ENCODE data around the gene IQCF6. TPM values are rescaled to one million over a fixed set of nuclear protein-coding genes. Genes with fewer than 3 reads are reported as not detected.

The IQCF6 gene
- total RNA-seq, 4 donors from 2014 or later, result not detected

DNA sequence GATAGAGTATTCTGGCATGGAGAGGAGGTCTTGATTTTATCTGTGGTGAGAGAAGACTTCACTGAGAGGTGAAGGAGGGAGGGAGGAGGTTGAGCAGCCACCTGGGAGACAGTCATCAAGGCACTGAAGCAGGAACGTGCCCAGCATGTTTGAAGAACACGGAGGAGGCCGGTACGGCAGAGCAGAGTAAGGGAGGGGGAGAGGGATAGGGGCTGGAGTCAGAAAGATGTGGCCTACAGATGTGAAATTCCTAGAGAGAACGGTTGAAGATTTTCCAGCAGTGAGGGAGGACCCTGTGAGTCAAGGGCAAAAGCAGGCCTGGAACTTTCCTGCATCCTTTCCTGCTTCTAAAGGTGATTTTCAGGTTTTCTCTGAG is 21.7 kb upstream of the IQCF6 start:
- no peak overlapping the region for H3K4me3 ChIP-seq
- DNase-seq (ENCODE audit: low spot score in 2 of 2), result no peak
- H3K36me3 ChIP-seq, result no peaks in the 10 kb centered on the region
- H3K27me3 ChIP-seq, result peaks cover 18% of the 10 kb centered on the region
- peaks cover 3% of the 10 kb centered on the region for H3K4me1 ChIP-seq
- no peaks in the 10 kb centered on the region for H3K9me3 ChIP-seq
- TF ChIP-seq POLR2A (IDR thresholded peaks at IDR 0.05), result no peak
- TF ChIP-seq POLR2AphosphoS5 (IDR thresholded peaks at IDR 0.05), result no peak
- no peak for TF ChIP-seq EP300 (IDR thresholded peaks at IDR 0.05)
- TF ChIP-seq, protein P1, sequence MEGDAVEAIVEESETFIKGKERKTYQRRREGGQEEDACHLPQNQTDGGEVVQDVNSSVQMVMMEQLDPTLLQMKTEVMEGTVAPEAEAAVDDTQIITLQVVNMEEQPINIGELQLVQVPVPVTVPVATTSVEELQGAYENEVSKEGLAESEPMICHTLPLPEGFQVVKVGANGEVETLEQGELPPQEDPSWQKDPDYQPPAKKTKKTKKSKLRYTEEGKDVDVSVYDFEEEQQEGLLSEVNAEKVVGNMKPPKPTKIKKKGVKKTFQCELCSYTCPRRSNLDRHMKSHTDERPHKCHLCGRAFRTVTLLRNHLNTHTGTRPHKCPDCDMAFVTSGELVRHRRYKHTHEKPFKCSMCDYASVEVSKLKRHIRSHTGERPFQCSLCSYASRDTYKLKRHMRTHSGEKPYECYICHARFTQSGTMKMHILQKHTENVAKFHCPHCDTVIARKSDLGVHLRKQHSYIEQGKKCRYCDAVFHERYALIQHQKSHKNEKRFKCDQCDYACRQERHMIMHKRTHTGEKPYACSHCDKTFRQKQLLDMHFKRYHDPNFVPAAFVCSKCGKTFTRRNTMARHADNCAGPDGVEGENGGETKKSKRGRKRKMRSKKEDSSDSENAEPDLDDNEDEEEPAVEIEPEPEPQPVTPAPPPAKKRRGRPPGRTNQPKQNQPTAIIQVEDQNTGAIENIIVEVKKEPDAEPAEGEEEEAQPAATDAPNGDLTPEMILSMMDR (IDR thresholded peaks at IDR 0.05), result no peak
- WGBS, result 64% methylated on average over 5 of the region's 5 CpGs
- no peak overlapping the region for H3K27ac ChIP-seq

DNA sequence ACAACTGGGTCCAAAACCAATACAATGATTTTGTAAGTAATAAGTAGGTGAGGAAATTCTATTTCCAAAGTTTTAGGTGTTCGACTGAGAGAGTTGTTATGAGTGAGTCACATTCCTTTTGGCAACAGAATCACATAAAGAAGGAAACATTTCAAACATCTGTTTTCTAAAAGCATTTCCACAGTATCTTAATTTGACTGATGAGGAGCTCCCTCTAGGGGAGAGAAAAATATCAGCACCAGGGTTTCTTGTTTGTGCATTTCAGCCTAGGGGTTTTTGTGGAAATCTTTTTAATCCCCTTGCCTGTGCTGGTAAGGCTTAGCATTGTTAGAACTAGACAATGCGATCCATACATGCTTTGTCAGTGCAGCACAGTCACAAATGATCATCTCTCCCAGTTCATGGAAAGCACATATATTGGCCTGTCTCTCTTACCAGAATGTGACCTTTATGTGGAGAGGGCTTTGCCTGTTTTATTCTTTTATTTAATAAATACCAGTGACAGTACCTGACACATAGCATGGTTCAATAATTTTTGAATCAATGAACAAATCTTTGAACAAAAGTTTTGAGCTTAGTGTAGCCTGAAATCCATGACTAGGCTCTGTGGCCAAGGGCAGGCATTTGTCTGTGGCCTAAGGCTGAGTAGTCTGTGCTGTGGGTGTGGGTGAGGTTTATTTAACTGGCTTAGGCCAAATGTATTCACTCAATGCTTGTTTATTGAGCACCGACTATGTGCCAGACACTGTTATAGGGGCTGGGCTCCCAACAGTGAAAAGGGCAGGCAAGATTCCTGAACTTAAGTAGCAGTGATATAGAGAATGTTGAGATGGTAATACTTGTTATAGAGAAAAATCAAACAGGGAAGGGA is 21.1 kb upstream of the IQCF6 start:
- WGBS, result 12% methylated on average over 3 of the region's 3 CpGs
- no peak for DNase-seq (ENCODE audit: low spot score in 2 of 2)
- no peaks in the 10 kb centered on the region for H3K36me3 ChIP-seq
- TF ChIP-seq POLR2AphosphoS5 (IDR thresholded peaks at IDR 0.05), result no peak
- TF ChIP-seq, protein P1 (IDR thresholded peaks at IDR 0.05), result peak; percentile 59 to 80
- peaks cover 21% of the 10 kb centered on the region for H3K27me3 ChIP-seq
- no peaks in the 10 kb centered on the region for H3K9me3 ChIP-seq
- no peak overlapping the region for H3K4me3 ChIP-seq
- no peak overlapping the region for H3K27ac ChIP-seq
- peaks cover 3% of the 10 kb centered on the region for H3K4me1 ChIP-seq

DNA sequence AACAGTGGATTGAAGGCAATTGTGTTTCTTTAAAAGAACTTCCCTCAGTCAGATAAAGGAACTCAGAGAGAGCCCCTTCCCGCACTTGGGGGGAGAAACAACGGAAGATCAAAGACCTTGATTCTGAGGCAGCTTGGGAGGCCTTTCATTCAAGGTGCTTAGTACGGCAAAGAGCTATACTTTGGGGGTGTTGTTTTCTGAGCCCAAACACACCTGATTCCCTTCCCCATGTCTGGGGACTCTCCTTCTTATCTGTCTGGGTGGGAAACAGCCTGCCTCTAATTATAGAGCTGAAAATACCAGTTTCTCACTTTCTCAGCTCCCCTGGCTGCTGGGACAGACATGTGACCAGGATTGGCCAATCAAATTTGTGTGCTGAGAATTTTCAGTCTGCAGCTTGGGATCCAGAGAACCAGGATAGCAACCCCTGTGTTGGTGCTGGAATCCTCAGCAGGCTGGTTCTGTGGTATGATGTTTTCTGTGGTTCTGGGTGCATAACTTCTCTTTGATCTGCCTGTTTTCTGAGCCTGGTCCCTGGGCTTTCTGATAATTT is 19.4 kb upstream of the IQCF6 start:
- Histone ChIP-seq H3K36me3 (no peaks in the 10 kb centered on the region), H3K4me3 (no peak overlapping the region), H3K9me3 (no peaks in the 10 kb centered on the region), H3K4me1 (peaks cover 3% of the 10 kb centered on the region), H3K27me3 (peaks cover 17% of the 10 kb centered on the region), H3K27ac (no peak overlapping the region)
- TF ChIP-seq EP300 (IDR thresholded peaks at IDR 0.05), result no peak
- TF ChIP-seq POLR2A (IDR thresholded peaks at IDR 0.05), result no peak
- no peak for DNase-seq (ENCODE audit: low spot score in 2 of 2)
- WGBS, result 54% methylated on average over 3 of the region's 3 CpGs

DNA sequence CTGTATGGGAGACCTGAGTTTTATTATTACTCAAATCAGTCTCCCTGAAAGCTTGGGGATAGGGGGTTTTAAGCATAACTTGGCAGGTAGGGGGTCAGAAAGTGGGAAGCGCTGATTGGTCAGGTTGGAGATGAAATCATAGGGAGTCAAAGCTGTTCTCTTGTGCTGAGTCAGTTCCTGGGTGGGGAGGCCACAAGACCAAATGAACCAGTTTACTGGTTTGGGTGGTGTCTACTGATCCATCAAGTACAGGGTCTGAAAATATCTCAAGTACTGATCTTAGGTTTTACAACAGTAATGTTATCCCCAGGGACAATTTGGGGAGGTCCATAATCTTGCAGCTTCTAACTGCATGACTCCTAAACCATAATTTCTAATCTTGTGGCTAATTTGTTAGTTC is 17.8 kb upstream of the IQCF6 start:
- 81% methylated on average over 1 of the region's 1 CpG for WGBS
- Histone ChIP-seq H3K36me3 (no peaks in the 10 kb centered on the region), H3K4me1 (peaks cover 3% of the 10 kb centered on the region), H3K27ac (no peak overlapping the region), H3K4me3 (no peak overlapping the region), H3K27me3 (peaks cover 17% of the 10 kb centered on the region), H3K9me3 (no peaks in the 10 kb centered on the region)
- DNase-seq (ENCODE audit: low spot score in 2 of 2), result no peak
- no peak for TF ChIP-seq POLR2AphosphoS5 (IDR thresholded peaks at IDR 0.05)
- TF ChIP-seq, protein P1 (IDR thresholded peaks at IDR 0.05), result no peak
- TF ChIP-seq EP300 (IDR thresholded peaks at IDR 0.05), result no peak

DNA sequence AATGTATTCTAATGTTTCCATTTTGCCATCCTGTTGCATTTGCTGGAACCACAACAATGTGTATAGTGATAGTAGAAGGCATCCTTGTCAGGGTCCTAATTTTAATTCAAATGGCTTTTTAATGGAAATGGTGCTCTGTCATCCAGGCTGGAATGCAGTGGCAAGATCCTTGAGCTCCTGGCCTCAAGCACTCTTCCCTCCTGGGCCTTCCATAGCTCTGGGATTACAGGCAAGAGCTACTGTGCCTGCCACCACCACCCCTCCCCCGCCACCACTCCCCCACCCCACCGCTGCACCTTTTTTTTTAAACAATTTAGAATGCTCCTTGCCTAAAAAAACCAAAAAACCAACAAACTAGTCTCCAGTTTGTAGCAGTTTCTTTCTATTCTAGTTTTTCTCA is 15.2 kb upstream of the IQCF6 start:
- no peaks in the 10 kb centered on the region for H3K4me1 ChIP-seq
- no peaks in the 10 kb centered on the region for H3K9me3 ChIP-seq
- H3K4me3 ChIP-seq, result no peak overlapping the region
- no peaks in the 10 kb centered on the region for H3K36me3 ChIP-seq
- no peak overlapping the region for H3K27ac ChIP-seq
- TF ChIP-seq POLR2AphosphoS5 (IDR thresholded peaks at IDR 0.05), result no peak
- no peak for TF ChIP-seq POLR2A (IDR thresholded peaks at IDR 0.05)
- no peak for TF ChIP-seq EP300 (IDR thresholded peaks at IDR 0.05)
- TF ChIP-seq, protein P1 (IDR thresholded peaks at IDR 0.05), result no peak
- H3K27me3 ChIP-seq, result peaks cover 17% of the 10 kb centered on the region
- DNase-seq (ENCODE audit: low spot score in 2 of 2), result no peak
- 53% methylated on average over 2 of the region's 2 CpGs for WGBS

Measured in suprapubic skin (tissue), 4 donors.